WTC11 (cell line): ENCODE results near the gene TMEM204. TPM values are rescaled to one million over a fixed set of nuclear protein-coding genes. Genes with fewer than 3 reads are reported as not detected.

Experiments
- ATAC-seq: fragments of 200-7000 bp; cut with Tn5 transposase; 2 replicates; pipeline ENCODE4 v1.10.0; 2021; ENCODE audit warnings: mild to moderate bottlenecking, moderate library complexity
- CTCF ChIA-PET: fragments of 300-600 bp; sonication (Branson Sonifier 250); formaldehyde crosslinking; loops from one replicate; lab custom pipeline; 2021; ENCODE audit warnings: antibody characterized with exemption; lab: Charles Lee
- POLR2A ChIA-PET: fragments of 350-600 bp; sonication (Branson Sonifier 250); formaldehyde crosslinking; loops from one replicate; lab custom pipeline; 2021; ENCODE audit warnings: antibody characterized with exemption; lab: Charles Lee
- DNase-seq: peaks from one replicate; pipeline ENCODE4 v3.0.0; 2021; ENCODE audit warnings: low spot score
- H3K27ac Mint-ChIP-seq: 2 replicates; pipeline ENCODE4 v1.8.0; 2021; ENCODE audit warnings: mixed read lengths
- H3K27me3 Mint-ChIP-seq: 2 replicates; pipeline ENCODE4 v1.8.0; 2021; ENCODE audit warnings: low read depth, mild to moderate bottlenecking, moderate library complexity, mixed read lengths
- H3K36me3 Mint-ChIP-seq: 2 replicates; pipeline ENCODE4 v1.8.0; 2021; ENCODE audit warnings: mixed read lengths
- H3K4me1 Mint-ChIP-seq: 2 replicates; pipeline ENCODE4 v1.8.0; 2022; ENCODE audit warnings: mixed read lengths
- H3K4me3 Mint-ChIP-seq: 2 replicates; pipeline ENCODE4 v1.8.0; 2021; ENCODE audit warnings: mild to moderate bottlenecking, moderate library complexity, mixed read lengths
- H3K9me3 Mint-ChIP-seq: 2 replicates; pipeline ENCODE4 v1.8.0; 2021; ENCODE audit warnings: mixed read lengths
- AR ChIP-seq: fragments of 250-450 bp; sonication (Bioruptor Pico); IDR thresholded peaks from 2 replicates; pipeline ENCODE4 v1.9.0; 2021; ENCODE audit warnings: mild to moderate bottlenecking
- ATF1 ChIP-seq: sonication (generic); formaldehyde crosslinking; IDR thresholded peaks from 2 replicates; pipeline ENCODE4 v1.8.1; 2023; ENCODE audit warnings: mild to moderate bottlenecking, moderate library complexity, missing genetic modification reagents
- CBFB ChIP-seq: sonication (generic); formaldehyde crosslinking; IDR thresholded peaks from 2 replicates; pipeline ENCODE4 v1.8.1; 2022; ENCODE audit warnings: mild to moderate bottlenecking, low read depth, missing genetic modification reagents
- CDX4 ChIP-seq: fragments of 250-450 bp; sonication (Bioruptor Pico); IDR thresholded peaks from 2 replicates; pipeline ENCODE4 v1.9.0; 2021; ENCODE audit warnings: moderate library complexity, mild to moderate bottlenecking, inconsistent platforms, borderline replicate concordance
- CREM ChIP-seq: sonication (generic); formaldehyde crosslinking; IDR thresholded peaks from 2 replicates; pipeline ENCODE4 v1.8.1; 2022; ENCODE audit warnings: mild to moderate bottlenecking, missing genetic modification reagents, moderate library complexity
- E2F1 ChIP-seq: sonication (generic); formaldehyde crosslinking; IDR thresholded peaks from 2 replicates; pipeline ENCODE4 v1.8.0; 2022; ENCODE audit warnings: mild to moderate bottlenecking, missing genetic modification reagents
- ELF4 ChIP-seq: sonication (generic); formaldehyde crosslinking; IDR thresholded peaks from 2 replicates; pipeline ENCODE4 v1.8.1; 2022; ENCODE audit warnings: low read depth, mild to moderate bottlenecking, moderate library complexity, missing genetic modification reagents
- ETV6 ChIP-seq: sonication (generic); formaldehyde crosslinking; IDR thresholded peaks from 2 replicates; pipeline ENCODE4 v1.8.1; 2022; ENCODE audit warnings: mild to moderate bottlenecking, missing genetic modification reagents
- IRF2 ChIP-seq: sonication (generic); formaldehyde crosslinking; IDR thresholded peaks from 2 replicates; pipeline ENCODE4 v1.8.0; 2022; ENCODE audit warnings: low read depth, missing genetic modification reagents, borderline replicate concordance
- KAT7 ChIP-seq: sonication (generic); formaldehyde crosslinking; IDR thresholded peaks from 2 replicates; pipeline ENCODE4 v1.8.1; 2023; ENCODE audit warnings: missing genetic modification reagents, mild to moderate bottlenecking, borderline replicate concordance
- MAX ChIP-seq: sonication (generic); formaldehyde crosslinking; IDR thresholded peaks from 2 replicates; pipeline ENCODE4 v1.8.0; 2022; ENCODE audit warnings: mild to moderate bottlenecking, missing genetic modification reagents
- RORB ChIP-seq: fragments of 250-450 bp; sonication (Bioruptor Pico); IDR thresholded peaks from 2 replicates; pipeline ENCODE4 v1.9.0; 2021; ENCODE audit warnings: mild to moderate bottlenecking
- SOX15 ChIP-seq: fragments of 250-450 bp; sonication (Bioruptor Pico); IDR thresholded peaks from 2 replicates; pipeline ENCODE4 v1.9.0; 2021; ENCODE audit warnings: mild to moderate bottlenecking
- TCF7 ChIP-seq: sonication (generic); formaldehyde crosslinking; IDR thresholded peaks from 2 replicates; pipeline ENCODE4 v1.8.0; 2022; ENCODE audit warnings: mild to moderate bottlenecking, low read depth, missing genetic modification reagents, moderate library complexity
- ZBTB43 ChIP-seq: sonication (generic); formaldehyde crosslinking; IDR thresholded peaks from 2 replicates; pipeline ENCODE4 v1.8.1; 2023; ENCODE audit warnings: mild to moderate bottlenecking, missing genetic modification reagents
- ZMAT4 ChIP-seq: fragments of 250-450 bp; sonication (Bioruptor Pico); IDR thresholded peaks from 2 replicates; pipeline ENCODE4 v1.9.0; 2021; ENCODE audit warnings: mild to moderate bottlenecking
- ZNF232 ChIP-seq: sonication (generic); formaldehyde crosslinking; IDR thresholded peaks from 2 replicates; pipeline ENCODE4 v1.8.0; 2022; ENCODE audit warnings: mild to moderate bottlenecking, missing genetic modification reagents
- ZNF263 ChIP-seq: sonication (generic); formaldehyde crosslinking; IDR thresholded peaks from 2 replicates; pipeline ENCODE4 v1.8.1; 2022; ENCODE audit warnings: low read depth, mild to moderate bottlenecking, moderate library complexity, missing genetic modification reagents
- ZNF396 ChIP-seq: fragments of 250-450 bp; sonication (Bioruptor Pico); IDR thresholded peaks from 2 replicates; pipeline ENCODE4 v1.8.0; 2021; ENCODE audit warnings: mild to moderate bottlenecking, moderate library complexity, borderline replicate concordance
- ZNF512 ChIP-seq: sonication (generic); formaldehyde crosslinking; IDR thresholded peaks from 2 replicates; pipeline ENCODE4 v1.8.1; 2022; ENCODE audit warnings: missing genetic modification reagents, borderline replicate concordance
- ZNF532 ChIP-seq: fragments of 250-450 bp; sonication (Bioruptor Pico); IDR thresholded peaks from 2 replicates; pipeline ENCODE4 v1.9.0; 2021; ENCODE audit warnings: mild to moderate bottlenecking, borderline replicate concordance
- total RNA-seq: library from RNA; stranded (reverse); gene quantifications from 3 replicates; pipeline ENCODE4 v1.2.3, GENCODE V29; 2021

TMEM204 gene
- total RNA-seq, 1 experiment from 2014 or later = 0.35 TPM

- ChIA-PET CTCF (no interaction called here), POLR2A (no interaction called here)
- no peak overlapping the region for H3K27ac Mint-ChIP-seq
- no peaks in the 10 kb centered on the region for H3K27me3 Mint-ChIP-seq
- TF ChIP-seq ELF4 (CRISPR knock-in tag) = no peak
- no peak for TF ChIP-seq CREM (CRISPR knock-in tag)
- no peaks in the 10 kb centered on the region for H3K9me3 Mint-ChIP-seq
- peaks cover 17% of the 10 kb centered on the region for H3K36me3 Mint-ChIP-seq
- DNase-seq (no peak), ATAC-seq (no peak)
- no peaks in the 10 kb centered on the region for H3K4me1 Mint-ChIP-seq
- H3K4me3 Mint-ChIP-seq = no peak overlapping the region
Observed at GRCh38 chr16:1505912-1506311, 27.6 kb upstream of the TMEM204 start.

- ATAC-seq = 0 out of 2 replicates have a peak, but pooled peaks have one; percentile 9
- TF ChIP-seq TCF7 (CRISPR knock-in tag) (no peak), KAT7 (CRISPR knock-in tag) (no peak), ZNF532 (CRISPR knock-in tag) (no peak), ATF1 (no peak), ZMAT4 (CRISPR knock-in tag) (no peak), ETV6 (CRISPR knock-in tag) (no peak), SOX15 (CRISPR knock-in tag) (no peak), CBFB (CRISPR knock-in tag) (no peak), CDX4 (CRISPR knock-in tag) (no peak), MAX (CRISPR knock-in tag) (no peak), ZBTB43 (CRISPR knock-in tag) (no peak), ZNF396 (CRISPR knock-in tag) (no peak), IRF2 (CRISPR knock-in tag) (no peak), E2F1 (CRISPR knock-in tag) (no peak), AR (CRISPR knock-in tag) (no peak), ZNF232 (no peak), ZNF512 (CRISPR knock-in tag) (no peak), ZNF263 (CRISPR knock-in tag) (no peak), RORB (CRISPR knock-in tag) (no peak)
Observed at GRCh38 chr16:1506494-1507213, 26.8 kb upstream of the TMEM204 start.

More at GRCh38 chr16:1506494-1507213, 26.8 kb upstream of the TMEM204 start:
- ChIA-PET POLR2A (no interaction called here), CTCF (interaction anchor here (0.8 kb wide), 1 partner anchor 258 kb away, joined by 3 read pairs; no protein-coding TSS in a partner anchor)
- Mint-ChIP-seq H3K4me1 (no peaks in the 10 kb centered on the region), H3K9me3 (no peaks in the 10 kb centered on the region), H3K27ac (no peak overlapping the region), H3K27me3 (no peaks in the 10 kb centered on the region), H3K4me3 (no peak overlapping the region), H3K36me3 (peaks cover 17% of the 10 kb centered on the region)
- DNase-seq = no peak
